ENCODE measurements around the gene PLA2G4F. TPM values are rescaled to one million over a fixed set of nuclear protein-coding genes. Genes with fewer than 3 reads are reported as not detected.

Gene PLA2G4F
- total and polyA plus RNA-seq, 10 of the 15 experiments (the other 5 are each of a cell fraction or from before 2014, with no cell fraction given), result not detected

- in situ Hi-C loops (cut with MboI) (no loop called here), intact Hi-C loops (cut with micrococcal nuclease; ENCODE audit: unreplicated experiment) (no loop called here)
- Histone ChIP-seq H3K36me3 (ENCODE audit: control insufficient read depth in 2 of 2, insufficient read depth in 2 of 2, low read length in 1 of 2) (no peaks in the 10 kb centered on the region), H3K27me3 (replicated peaks in 1 of 2; ENCODE audit: control insufficient read depth in 2 of 2, insufficient read depth in 2 of 2, low read length in 1 of 2) (no peaks in the 10 kb centered on the region), H3K4me1 (ENCODE audit: control insufficient read depth, insufficient read depth, low read length) (no peaks in the 10 kb centered on the region; the same call in none of the 2 replicates), H3K9me3 (replicated peaks; ENCODE audit: control insufficient read depth, insufficient read depth, low read length) (no peaks in the 10 kb centered on the region), H3K27ac (ENCODE audit: control insufficient read depth, insufficient read depth) (no peak overlapping the region), H3K4me3 (no peak overlapping the region), H4K20me1 (ENCODE audit: control insufficient read depth, insufficient read depth) (no peaks in the 10 kb centered on the region), H3K4me2 (ENCODE audit: control insufficient read depth, insufficient read depth) (no peak overlapping the region), H3K9ac (ENCODE audit: control insufficient read depth, insufficient read depth, low read length) (no peak overlapping the region), H3K79me2 (ENCODE audit: control insufficient read depth, insufficient read depth, low read length) (no peaks in the 10 kb centered on the region), H2AFZ (ENCODE audit: control insufficient read depth, low read depth, low read length) (no peak overlapping the region)
- 1% methylated on average over 3 of the region's 3 CpGs for WGBS (ENCODE audit: insufficient coverage, insufficient replicate concordance, low lambda C conversion rate, missing lambda C conversion rate)
- no peak for TF ChIP-seq LARP7 (IDR thresholded peaks at IDR 0.05)
- no peak for TF ChIP-seq TARDBP (IDR thresholded peaks at IDR 0.05; ENCODE audit: borderline replicate concordance)
- no peak for TF ChIP-seq ETV6 (conservative IDR thresholded peaks at IDR 0.05 in 1 of 2, IDR thresholded peaks at IDR 0.05 in 1 of 2; ENCODE audit: borderline replicate concordance in 1 of 2, low read depth in 1 of 2)
- no peak for TF ChIP-seq TCF12 (IDR thresholded peaks at IDR 0.05; ENCODE audit: low read depth, low read length)
- ChIA-PET RAD21 (ENCODE audit: unreplicated experiment) (interaction anchor here (0.8 to 0.9 kb wide), 2 partner anchors 8 to 24 kb away, joined by 3 to 4 read pairs; no protein-coding TSS in a partner anchor), POLR2A (no interaction called here), SMC1A (ENCODE audit: uncharacterized antibody, unreplicated experiment) (no interaction called here), CTCF (interaction anchor here (1.2 to 1.3 kb wide), 2 partner anchors 23 to 29 kb away, joined by 3 to 4 read pairs; no protein-coding TSS in a partner anchor)
- BruUV-seq (replicated peaks), result no TSS peak
- FAIRE-seq, result no peak
- DNase-seq (ENCODE audit: low read depth, low spot score), result no peak
- no peak for ATAC-seq
Observed at GRCh38 chr15:42110367-42110766, 46.1 kb downstream of the PLA2G4F start.

DNA sequence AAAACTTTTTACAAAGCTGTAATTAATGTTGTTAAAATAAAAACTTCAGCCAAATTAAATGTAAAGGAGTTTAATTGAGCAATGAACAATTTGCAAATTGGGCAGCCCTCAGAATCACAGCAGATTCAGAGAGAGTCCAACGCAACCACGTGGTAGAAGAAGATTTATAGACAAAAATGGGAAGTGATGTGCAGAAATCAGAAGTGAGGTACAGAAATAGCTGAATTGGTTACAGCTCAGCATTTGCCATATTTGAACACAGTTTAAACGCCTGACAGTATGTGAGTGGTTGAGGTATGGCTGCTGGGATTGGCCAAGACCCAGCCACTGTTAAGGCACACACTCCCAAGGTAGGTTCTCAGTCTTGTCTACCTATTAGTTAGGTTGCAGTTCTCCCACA is 47.6 kb downstream of the PLA2G4F start:
- DNase-seq (ENCODE audit: low read depth, low spot score) (no peak), ATAC-seq (no peak), FAIRE-seq (no peak)
- Histone ChIP-seq H3K4me2 (ENCODE audit: control insufficient read depth, insufficient read depth) (no peak overlapping the region), H2AFZ (ENCODE audit: control insufficient read depth, low read depth, low read length) (no peak overlapping the region), H3K9me3 (replicated peaks; ENCODE audit: control insufficient read depth, insufficient read depth, low read length) (no peaks in the 10 kb centered on the region), H3K9ac (ENCODE audit: control insufficient read depth, insufficient read depth, low read length) (no peak overlapping the region), H3K4me3 (no peak overlapping the region), H4K20me1 (ENCODE audit: control insufficient read depth, insufficient read depth) (no peaks in the 10 kb centered on the region), H3K4me1 (ENCODE audit: control insufficient read depth, insufficient read depth, low read length) (no peaks in the 10 kb centered on the region; the same call in none of the 2 replicates), H3K27me3 (replicated peaks in 1 of 2; ENCODE audit: control insufficient read depth in 2 of 2, insufficient read depth in 2 of 2, low read length in 1 of 2) (no peaks in the 10 kb centered on the region), H3K79me2 (ENCODE audit: control insufficient read depth, insufficient read depth, low read length) (no peaks in the 10 kb centered on the region), H3K27ac (ENCODE audit: control insufficient read depth, insufficient read depth) (no peak overlapping the region), H3K36me3 (ENCODE audit: control insufficient read depth in 2 of 2, insufficient read depth in 2 of 2, low read length in 1 of 2) (no peaks in the 10 kb centered on the region)
- CTCF ChIA-PET, result interaction anchor here (0.6 to 1.0 kb wide), 3 partner anchors 9 to 540 kb away, joined by 3 read pairs; no protein-coding TSS in a partner anchor
- RAD21 ChIA-PET (ENCODE audit: unreplicated experiment), result no interaction called here
- intact Hi-C loops (cut with micrococcal nuclease; ENCODE audit: unreplicated experiment) (no loop called here), in situ Hi-C loops (cut with MboI) (no loop called here)
- TF ChIP-seq ZNF384 (IDR thresholded peaks at IDR 0.05; ENCODE audit: borderline replicate concordance, low read depth, low read length) (no peak), SPI1 (IDR thresholded peaks at IDR 0.05; ENCODE audit: borderline replicate concordance, insufficient read depth, low read depth, low read length) (peak; percentile 49; the same call in 1 of the 2 replicates)
- POLR2A ChIA-PET, result interaction anchor here (0.6 kb wide), 1 partner anchor 1679 kb away, joined by 3 read pairs; no protein-coding TSS in a partner anchor
- BruUV-seq (replicated peaks), result no TSS peak
- SMC1A ChIA-PET (ENCODE audit: uncharacterized antibody, unreplicated experiment), result no interaction called here
- 32% methylated on average over 3 of the region's 3 CpGs for WGBS (ENCODE audit: insufficient coverage, insufficient replicate concordance, low lambda C conversion rate, missing lambda C conversion rate)

Measured in GM12878 (cell line).